Measurements from ENCODE around the gene SIRT6. TPM values are rescaled to one million over a fixed set of nuclear protein-coding genes. Genes with fewer than 3 reads are reported as not detected.
"Not testable (repeated sequence)": the region's sequence is repeated elsewhere in the genome, so short reads cannot be mapped to it uniquely, and the experiment has no call there.

The SIRT6 gene
- total RNA-seq, 4 donors from 2014 or later: 18.7 to 39.8 (median 32.9) TPM

GRCh38 chr19:4225885-4226284 lies 43.5 kb upstream of the SIRT6 start:
- TF ChIP-seq CTCF (IDR thresholded peaks at IDR 0.05) (no peak), POLR2A (IDR thresholded peaks at IDR 0.05) (no peak)
- 53 to 63% methylated on average over 8 of the region's 8 CpGs for WGBS, 2 donors
- H3K4me3 ChIP-seq (ENCODE audit: low read depth, poor library complexity, severe bottlenecking): no peak overlapping the region
- DNase-seq (ENCODE audit: low spot score in 2 of 2): no peak
- intact Hi-C loops (cut with DNase I; ENCODE audit: low total_unique reads): no loop called here

GRCh38 chr19:4224470-4224869 lies 42.1 kb upstream of the SIRT6 start:
- no peak overlapping the region for H3K4me3 ChIP-seq (ENCODE audit: low read depth, poor library complexity, severe bottlenecking)
- intact Hi-C loops (cut with DNase I; ENCODE audit: low total_unique reads): no loop called here
- DNase-seq (ENCODE audit: low spot score in 2 of 2): no peak
- 73 to 75% methylated on average over 14 to 15 of the region's 15 CpGs for WGBS, 2 donors
- TF ChIP-seq POLR2A (IDR thresholded peaks at IDR 0.05): no peak
- no peak for TF ChIP-seq CTCF (IDR thresholded peaks at IDR 0.05)

- H3K4me3 ChIP-seq (ENCODE audit: low read depth, poor library complexity, severe bottlenecking): no peak overlapping the region
- no peak for DNase-seq (ENCODE audit: low spot score in 2 of 2)
- TF ChIP-seq CTCF (IDR thresholded peaks at IDR 0.05): no peak
- no peak for TF ChIP-seq POLR2A (IDR thresholded peaks at IDR 0.05)
- WGBS, 2 donors: 89% methylated on average over 7 of the region's 7 CpGs
- intact Hi-C loops (cut with DNase I; ENCODE audit: low total_unique reads): no loop called here
Measured at GRCh38 chr19:4220188-4220587, 37.8 kb upstream of the SIRT6 start.

- intact Hi-C loops (cut with DNase I; ENCODE audit: low total_unique reads); DNase-seq (ENCODE audit: low spot score in 2 of 2); H3K4me3 ChIP-seq (ENCODE audit: low read depth, poor library complexity, severe bottlenecking): not testable (repeated sequence)
- WGBS, 2 donors: 82 to 84% methylated on average over 1 of the region's 1 CpG
Measured at GRCh38 chr19:4218523-4218922, 36.2 kb upstream of the SIRT6 start.

GRCh38 chr19:4217429-4218264 lies 35.3 kb upstream of the SIRT6 start:
- intact Hi-C loops (cut with DNase I; ENCODE audit: low total_unique reads): no loop called here
- no peak for TF ChIP-seq POLR2A (IDR thresholded peaks at IDR 0.05)
- TF ChIP-seq CTCF (IDR thresholded peaks at IDR 0.05): no peak
- no peak for DNase-seq (ENCODE audit: low spot score in 2 of 2)
- WGBS, 2 donors: 92 to 96% methylated on average over 72 to 81 of the region's 81 CpGs
- H3K4me3 ChIP-seq (ENCODE audit: low read depth, poor library complexity, severe bottlenecking): no peak overlapping the region

- WGBS, 2 donors: 80 to 82% methylated on average over 6 of the region's 6 CpGs
- TF ChIP-seq POLR2A (IDR thresholded peaks at IDR 0.05): no peak
- TF ChIP-seq CTCF (IDR thresholded peaks at IDR 0.05): no peak
- DNase-seq (ENCODE audit: low spot score in 2 of 2): no peak
- H3K4me3 ChIP-seq (ENCODE audit: low read depth, poor library complexity, severe bottlenecking): no peak overlapping the region
- intact Hi-C loops (cut with DNase I; ENCODE audit: low total_unique reads): no loop called here
Measured at GRCh38 chr19:4216846-4217245, 34.5 kb upstream of the SIRT6 start.

All from lower leg skin (tissue), 4 donors.